ENCODE data around the gene GLE1. TPM values are rescaled to one million over a fixed set of nuclear protein-coding genes. Genes with fewer than 3 reads are reported as not detected.
"Not testable (repeated sequence)": the region's sequence is repeated elsewhere in the genome, so short reads cannot be mapped to it uniquely, and the experiment has no call there.

The GLE1 gene
- total RNA-seq, 1 donor from 2014 or later = 18.8 TPM

GRCh38 chr9:128503870-128504269 lies 649 bp upstream of the GLE1 start:
- H3K27ac ChIP-seq (replicated peaks) = peak overlapping the region; percentile 83
- H3K4me1 ChIP-seq = peaks cover 30% of the 10 kb centered on the region
- no peak for DNase-seq
- H3K4me3 ChIP-seq = peak overlapping the region; percentile 77
- H3K27me3 ChIP-seq (ENCODE audit: low read depth) = no peaks in the 10 kb centered on the region
- H3K36me3 ChIP-seq = peaks cover 17% of the 10 kb centered on the region
- no peaks in the 10 kb centered on the region for H3K9me3 ChIP-seq (replicated peaks)
- TF ChIP-seq, protein P1, sequence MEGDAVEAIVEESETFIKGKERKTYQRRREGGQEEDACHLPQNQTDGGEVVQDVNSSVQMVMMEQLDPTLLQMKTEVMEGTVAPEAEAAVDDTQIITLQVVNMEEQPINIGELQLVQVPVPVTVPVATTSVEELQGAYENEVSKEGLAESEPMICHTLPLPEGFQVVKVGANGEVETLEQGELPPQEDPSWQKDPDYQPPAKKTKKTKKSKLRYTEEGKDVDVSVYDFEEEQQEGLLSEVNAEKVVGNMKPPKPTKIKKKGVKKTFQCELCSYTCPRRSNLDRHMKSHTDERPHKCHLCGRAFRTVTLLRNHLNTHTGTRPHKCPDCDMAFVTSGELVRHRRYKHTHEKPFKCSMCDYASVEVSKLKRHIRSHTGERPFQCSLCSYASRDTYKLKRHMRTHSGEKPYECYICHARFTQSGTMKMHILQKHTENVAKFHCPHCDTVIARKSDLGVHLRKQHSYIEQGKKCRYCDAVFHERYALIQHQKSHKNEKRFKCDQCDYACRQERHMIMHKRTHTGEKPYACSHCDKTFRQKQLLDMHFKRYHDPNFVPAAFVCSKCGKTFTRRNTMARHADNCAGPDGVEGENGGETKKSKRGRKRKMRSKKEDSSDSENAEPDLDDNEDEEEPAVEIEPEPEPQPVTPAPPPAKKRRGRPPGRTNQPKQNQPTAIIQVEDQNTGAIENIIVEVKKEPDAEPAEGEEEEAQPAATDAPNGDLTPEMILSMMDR (IDR thresholded peaks at IDR 0.05; ENCODE audit: borderline replicate concordance) = no peak
- intact Hi-C loops (cut with micrococcal nuclease) = no loop called here

GRCh38 chr9:128505414-128505765 lies 871 bp downstream of the GLE1 start:
- no peaks in the 10 kb centered on the region for H3K9me3 ChIP-seq (replicated peaks)
- TF ChIP-seq, protein P1 (IDR thresholded peaks at IDR 0.05; ENCODE audit: borderline replicate concordance) = no peak
- no peaks in the 10 kb centered on the region for H3K27me3 ChIP-seq (ENCODE audit: low read depth)
- peaks cover 18% of the 10 kb centered on the region for H3K36me3 ChIP-seq
- H3K4me3 ChIP-seq = peak overlapping the region; percentile 77
- intact Hi-C loops (cut with micrococcal nuclease) = no loop called here
- no peak for DNase-seq
- H3K27ac ChIP-seq (replicated peaks) = peak overlapping the region; percentile 83
- peaks cover 30% of the 10 kb centered on the region for H3K4me1 ChIP-seq

DNA sequence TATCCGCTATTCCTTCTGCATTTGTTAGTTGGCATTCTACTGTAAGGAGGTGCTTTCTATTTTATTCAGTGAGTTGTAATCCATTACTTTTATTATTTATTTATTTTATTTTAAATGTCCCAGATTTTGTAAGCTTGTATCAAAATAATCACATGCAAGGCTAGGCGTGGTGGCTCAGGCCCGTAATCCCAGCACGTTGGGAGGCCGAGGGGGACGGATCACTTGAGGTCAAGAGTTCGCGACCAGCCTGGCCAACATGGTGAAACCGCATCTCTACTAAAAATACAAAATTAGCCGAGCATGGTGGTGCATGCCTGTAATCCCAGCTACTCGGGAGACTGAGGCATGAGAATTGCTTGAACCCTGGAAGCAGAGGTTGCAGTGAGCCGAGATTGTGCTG lies 1.4 kb downstream of the GLE1 start:
- intact Hi-C loops (cut with micrococcal nuclease); H3K9me3 ChIP-seq (replicated peaks): not testable (repeated sequence)
- H3K4me3 ChIP-seq = peak overlapping the region; percentile 77

DNA sequence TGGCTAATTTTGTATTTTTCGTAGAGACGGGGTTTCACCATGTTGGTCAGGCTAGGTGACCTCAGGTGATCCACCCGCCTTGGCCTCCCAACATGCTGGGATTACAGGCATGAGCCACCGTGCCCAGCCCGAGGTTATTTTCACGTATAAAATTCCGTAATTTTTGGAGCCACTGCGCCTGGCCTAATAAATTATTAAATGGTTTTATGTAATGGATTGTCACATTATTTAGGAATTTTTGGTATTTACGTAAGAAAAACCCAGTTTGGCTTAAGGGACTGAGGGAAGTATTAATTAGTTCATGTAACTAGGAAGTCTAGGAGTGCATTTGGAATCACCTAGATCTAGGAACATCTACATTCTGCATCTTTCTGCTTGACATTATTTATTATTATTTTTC lies 8.3 kb downstream of the GLE1 start:
- Histone ChIP-seq H3K4me3 (no peak overlapping the region), H3K27me3 (ENCODE audit: low read depth) (no peaks in the 10 kb centered on the region), H3K4me1 (peaks cover 5% of the 10 kb centered on the region), H3K9me3 (replicated peaks) (no peaks in the 10 kb centered on the region), H3K27ac (replicated peaks) (no peak overlapping the region), H3K36me3 (peaks cover 85% of the 10 kb centered on the region)
- DNase-seq = no peak
- intact Hi-C loops (cut with micrococcal nuclease) = no loop called here
- TF ChIP-seq, protein P1 (IDR thresholded peaks at IDR 0.05; ENCODE audit: borderline replicate concordance) = no peak

More for the DNA sequence above, 1.4 kb downstream of the GLE1 start:
- Histone ChIP-seq H3K4me1 (peaks cover 30% of the 10 kb centered on the region), H3K36me3 (peaks cover 23% of the 10 kb centered on the region)
- not testable (repeated sequence) for DNase-seq; H3K27me3 ChIP-seq (ENCODE audit: low read depth); H3K27ac ChIP-seq (replicated peaks)

- Histone ChIP-seq H3K4me1 (peaks cover 11% of the 10 kb centered on the region), H3K4me3 (no peak overlapping the region), H3K9me3 (replicated peaks) (no peaks in the 10 kb centered on the region), H3K36me3 (peaks cover 78% of the 10 kb centered on the region), H3K27me3 (ENCODE audit: low read depth) (no peaks in the 10 kb centered on the region), H3K27ac (replicated peaks) (no peak overlapping the region)
- intact Hi-C loops (cut with micrococcal nuclease) = no loop called here
- TF ChIP-seq, protein P1 (IDR thresholded peaks at IDR 0.05; ENCODE audit: borderline replicate concordance) = no peak
- no peak for DNase-seq
Observed at GRCh38 chr9:128521956-128522355, 17.4 kb downstream of the GLE1 start.

GRCh38 chr9:128523199-128523925 lies 18.8 kb downstream of the GLE1 start:
- H3K36me3 ChIP-seq = peaks cover 77% of the 10 kb centered on the region
- peak overlapping the region; percentile 33 for H3K27ac ChIP-seq (replicated peaks)
- peaks cover 11% of the 10 kb centered on the region for H3K4me1 ChIP-seq
- no peaks in the 10 kb centered on the region for H3K27me3 ChIP-seq (ENCODE audit: low read depth)
- intact Hi-C loops (cut with micrococcal nuclease) = no loop called here
- TF ChIP-seq, protein P1 (IDR thresholded peaks at IDR 0.05; ENCODE audit: borderline replicate concordance) = no peak
- no peak overlapping the region for H3K4me3 ChIP-seq
- DNase-seq = peak; percentile 35
- H3K9me3 ChIP-seq (replicated peaks) = no peaks in the 10 kb centered on the region

Data from left ventricle myocardium inferior (tissue), 1 donor.